ENCODE measurements around the gene ABCA6. TPM values are rescaled to one million over a fixed set of nuclear protein-coding genes. Genes with fewer than 3 reads are reported as not detected.

The ABCA6 gene
- total and polyA plus RNA-seq, 9 of the 15 experiments (the other 6 are each of a cell fraction or from before 2014, with no cell fraction given): 0.06 to 0.73 (median 0.15) TPM

GRCh38 chr17:69103557-69104233, 38.0 kb downstream of the ABCA6 start (continued):
- TF ChIP-seq, protein P1, sequence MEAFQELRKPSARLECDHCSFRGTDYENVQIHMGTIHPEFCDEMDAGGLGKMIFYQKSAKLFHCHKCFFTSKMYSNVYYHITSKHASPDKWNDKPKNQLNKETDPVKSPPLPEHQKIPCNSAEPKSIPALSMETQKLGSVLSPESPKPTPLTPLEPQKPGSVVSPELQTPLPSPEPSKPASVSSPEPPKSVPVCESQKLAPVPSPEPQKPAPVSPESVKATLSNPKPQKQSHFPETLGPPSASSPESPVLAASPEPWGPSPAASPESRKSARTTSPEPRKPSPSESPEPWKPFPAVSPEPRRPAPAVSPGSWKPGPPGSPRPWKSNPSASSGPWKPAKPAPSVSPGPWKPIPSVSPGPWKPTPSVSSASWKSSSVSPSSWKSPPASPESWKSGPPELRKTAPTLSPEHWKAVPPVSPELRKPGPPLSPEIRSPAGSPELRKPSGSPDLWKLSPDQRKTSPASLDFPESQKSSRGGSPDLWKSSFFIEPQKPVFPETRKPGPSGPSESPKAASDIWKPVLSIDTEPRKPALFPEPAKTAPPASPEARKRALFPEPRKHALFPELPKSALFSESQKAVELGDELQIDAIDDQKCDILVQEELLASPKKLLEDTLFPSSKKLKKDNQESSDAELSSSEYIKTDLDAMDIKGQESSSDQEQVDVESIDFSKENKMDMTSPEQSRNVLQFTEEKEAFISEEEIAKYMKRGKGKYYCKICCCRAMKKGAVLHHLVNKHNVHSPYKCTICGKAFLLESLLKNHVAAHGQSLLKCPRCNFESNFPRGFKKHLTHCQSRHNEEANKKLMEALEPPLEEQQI (IDR thresholded peaks at IDR 0.05): no peak; the same call in 1 of the 2 replicates
- TF ChIP-seq TAF9B (IDR thresholded peaks at IDR 0.05; ENCODE audit: partially characterized antibody): no peak
- TF ChIP-seq, protein P2, sequence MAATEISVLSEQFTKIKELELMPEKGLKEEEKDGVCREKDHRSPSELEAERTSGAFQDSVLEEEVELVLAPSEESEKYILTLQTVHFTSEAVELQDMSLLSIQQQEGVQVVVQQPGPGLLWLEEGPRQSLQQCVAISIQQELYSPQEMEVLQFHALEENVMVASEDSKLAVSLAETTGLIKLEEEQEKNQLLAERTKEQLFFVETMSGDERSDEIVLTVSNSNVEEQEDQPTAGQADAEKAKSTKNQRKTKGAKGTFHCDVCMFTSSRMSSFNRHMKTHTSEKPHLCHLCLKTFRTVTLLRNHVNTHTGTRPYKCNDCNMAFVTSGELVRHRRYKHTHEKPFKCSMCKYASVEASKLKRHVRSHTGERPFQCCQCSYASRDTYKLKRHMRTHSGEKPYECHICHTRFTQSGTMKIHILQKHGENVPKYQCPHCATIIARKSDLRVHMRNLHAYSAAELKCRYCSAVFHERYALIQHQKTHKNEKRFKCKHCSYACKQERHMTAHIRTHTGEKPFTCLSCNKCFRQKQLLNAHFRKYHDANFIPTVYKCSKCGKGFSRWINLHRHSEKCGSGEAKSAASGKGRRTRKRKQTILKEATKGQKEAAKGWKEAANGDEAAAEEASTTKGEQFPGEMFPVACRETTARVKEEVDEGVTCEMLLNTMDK (IDR thresholded peaks at IDR 0.05; ENCODE audit: borderline replicate concordance, insufficient read depth, low read depth, low read length, poor library complexity, severe bottlenecking): no peak
- no peak for TF ChIP-seq NFE2L1 (tag; IDR thresholded peaks at IDR 0.05; ENCODE audit: borderline replicate concordance, low read depth)
- no peak for TF ChIP-seq ZFP30 (CRISPR knock-in tag; IDR thresholded peaks at IDR 0.05; ENCODE audit: borderline replicate concordance)
- no peak for TF ChIP-seq SMARCA5 (IDR thresholded peaks at IDR 0.05)
- TF ChIP-seq CAMTA2 (CRISPR knock-in tag; conservative IDR thresholded peaks at IDR 0.05): no peak
- TF ChIP-seq MBD2 (IDR thresholded peaks at IDR 0.05; ENCODE audit: borderline replicate concordance, low read depth): 0 out of 2 replicates have a peak, but pooled peaks have one; percentile 38
- no peak for TF ChIP-seq MYBL2 (IDR thresholded peaks at IDR 0.05; ENCODE audit: low read depth)
- no peak for TF ChIP-seq MYBL2 (CRISPR knock-in tag; IDR thresholded peaks at IDR 0.05; ENCODE audit: borderline replicate concordance)
- TF ChIP-seq, protein P3, sequence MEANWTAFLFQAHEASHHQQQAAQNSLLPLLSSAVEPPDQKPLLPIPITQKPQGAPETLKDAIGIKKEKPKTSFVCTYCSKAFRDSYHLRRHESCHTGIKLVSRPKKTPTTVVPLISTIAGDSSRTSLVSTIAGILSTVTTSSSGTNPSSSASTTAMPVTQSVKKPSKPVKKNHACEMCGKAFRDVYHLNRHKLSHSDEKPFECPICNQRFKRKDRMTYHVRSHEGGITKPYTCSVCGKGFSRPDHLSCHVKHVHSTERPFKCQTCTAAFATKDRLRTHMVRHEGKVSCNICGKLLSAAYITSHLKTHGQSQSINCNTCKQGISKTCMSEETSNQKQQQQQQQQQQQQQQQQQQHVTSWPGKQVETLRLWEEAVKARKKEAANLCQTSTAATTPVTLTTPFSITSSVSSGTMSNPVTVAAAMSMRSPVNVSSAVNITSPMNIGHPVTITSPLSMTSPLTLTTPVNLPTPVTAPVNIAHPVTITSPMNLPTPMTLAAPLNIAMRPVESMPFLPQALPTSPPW (CRISPR knock-in tag; IDR thresholded peaks at IDR 0.05): peak; percentile 76
- TF ChIP-seq SUPT5H (IDR thresholded peaks at IDR 0.05): no peak
- no peak for TF ChIP-seq MITF (IDR thresholded peaks at IDR 0.05)
- TF ChIP-seq HLTF (IDR thresholded peaks at IDR 0.05): no peak
- peak; percentile 29; the same call in 1 of the 2 replicates for TF ChIP-seq NFIC (IDR thresholded peaks at IDR 0.05)
- TF ChIP-seq, protein P4, sequence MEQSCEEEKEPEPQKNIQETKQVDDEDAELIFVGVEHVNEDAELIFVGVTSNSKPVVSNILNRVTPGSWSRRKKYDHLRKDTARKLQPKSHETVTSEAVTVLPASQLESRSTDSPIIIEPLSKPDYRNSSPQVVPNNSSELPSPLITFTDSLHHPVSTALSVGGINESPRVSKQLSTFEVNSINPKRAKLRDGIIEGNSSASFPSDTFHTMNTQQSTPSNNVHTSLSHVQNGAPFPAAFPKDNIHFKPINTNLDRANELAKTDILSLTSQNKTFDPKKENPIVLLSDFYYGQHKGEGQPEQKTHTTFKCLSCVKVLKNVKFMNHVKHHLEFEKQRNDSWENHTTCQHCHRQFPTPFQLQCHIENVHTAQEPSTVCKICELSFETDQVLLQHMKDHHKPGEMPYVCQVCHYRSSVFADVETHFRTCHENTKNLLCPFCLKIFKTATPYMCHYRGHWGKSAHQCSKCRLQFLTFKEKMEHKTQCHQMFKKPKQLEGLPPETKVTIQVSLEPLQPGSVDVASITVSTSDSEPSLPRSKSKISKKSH (CRISPR knock-in tag; IDR thresholded peaks at IDR 0.05): no peak
- TF ChIP-seq BRF2 (IDR thresholded peaks at IDR 0.05; ENCODE audit: borderline replicate concordance, insufficient read depth, insufficient read length): no peak

All from K562 (cell line).